ENCODE data around the gene CCNT1.
"Not testable (repeated sequence)": the region's sequence is repeated elsewhere in the genome, so short reads cannot be mapped to it uniquely, and the experiment has no call there.

The CCNT1 gene

GRCh38 chr12:48690990-48691389, 25.5 kb downstream of the CCNT1 start:
- DNase-seq = no peak

GRCh38 chr12:48690436-48690835, 26.1 kb downstream of the CCNT1 start:
- no peak for DNase-seq

- DNase-seq = no peak
Observed at GRCh38 chr12:48688836-48689235, 27.7 kb downstream of the CCNT1 start.

- no peak for DNase-seq
Observed at GRCh38 chr12:48687592-48687991, 28.9 kb downstream of the CCNT1 start.

GRCh38 chr12:48686615-48687334, 29.7 kb downstream of the CCNT1 start:
- DNase-seq = no peak

- no peak for DNase-seq
Observed at GRCh38 chr12:48686037-48686595, 30.4 kb downstream of the CCNT1 start.

GRCh38 chr12:48683534-48683933, 33.0 kb downstream of the CCNT1 start:
- DNase-seq = no peak

GRCh38 chr12:48682927-48683326, 33.6 kb downstream of the CCNT1 start:
- no peak for DNase-seq

GRCh38 chr12:48682533-48682905, 34.0 kb downstream of the CCNT1 start:
- not testable (repeated sequence) for DNase-seq

GRCh38 chr12:48681710-48682532, 34.6 kb downstream of the CCNT1 start, which contains the start of gene KANSL2:
Gene KANSL2 (minus strand): TSS chr12:48682238. CDS start chr12:48681632, 606 bp downstream.
- peak; percentile 92 to 98 for DNase-seq

- peak in 1 of 2 experiments; percentile 53 for DNase-seq
Observed at GRCh38 chr12:48681399-48681709, 35.2 kb downstream of the CCNT1 start.

GRCh38 chr12:48680861-48681260, 35.6 kb downstream of the CCNT1 start:
- DNase-seq = no peak

GRCh38 chr12:48678551-48679185, 37.8 kb downstream of the CCNT1 start:
- DNase-seq = no peak

- no peak for DNase-seq
Observed at GRCh38 chr12:48671231-48671856, 45.2 kb downstream of the CCNT1 start.

GRCh38 chr12:48668996-48669395, 47.5 kb downstream of the CCNT1 start:
- no peak for DNase-seq

GRCh38 chr12:48659863-48660262, 56.6 kb downstream of the CCNT1 start:
- DNase-seq = no peak

GRCh38 chr12:48651681-48652080, 64.8 kb downstream of the CCNT1 start:
- DNase-seq = no peak

- DNase-seq = not testable (repeated sequence)
Observed at GRCh38 chr12:48645354-48645753, 71.2 kb downstream of the CCNT1 start.

- DNase-seq = no peak
Observed at GRCh38 chr12:48643011-48643410, 73.5 kb downstream of the CCNT1 start.

GRCh38 chr12:48641752-48642555, 74.6 kb downstream of the CCNT1 start:
- DNase-seq = not testable (repeated sequence)

GRCh38 chr12:48640854-48641253, 75.7 kb downstream of the CCNT1 start:
- no peak for DNase-seq

- no peak for DNase-seq
Observed at GRCh38 chr12:48640428-48640827, 76.1 kb downstream of the CCNT1 start.

Data from SW 1271 (cell line).